ENCODE results near the gene EPHB1. TPM values are rescaled to one million over a fixed set of nuclear protein-coding genes. Genes with fewer than 3 reads are reported as not detected.

Gene EPHB1
- total RNA-seq, 1 donor from 2014 or later, result 3.0 TPM

DNA sequence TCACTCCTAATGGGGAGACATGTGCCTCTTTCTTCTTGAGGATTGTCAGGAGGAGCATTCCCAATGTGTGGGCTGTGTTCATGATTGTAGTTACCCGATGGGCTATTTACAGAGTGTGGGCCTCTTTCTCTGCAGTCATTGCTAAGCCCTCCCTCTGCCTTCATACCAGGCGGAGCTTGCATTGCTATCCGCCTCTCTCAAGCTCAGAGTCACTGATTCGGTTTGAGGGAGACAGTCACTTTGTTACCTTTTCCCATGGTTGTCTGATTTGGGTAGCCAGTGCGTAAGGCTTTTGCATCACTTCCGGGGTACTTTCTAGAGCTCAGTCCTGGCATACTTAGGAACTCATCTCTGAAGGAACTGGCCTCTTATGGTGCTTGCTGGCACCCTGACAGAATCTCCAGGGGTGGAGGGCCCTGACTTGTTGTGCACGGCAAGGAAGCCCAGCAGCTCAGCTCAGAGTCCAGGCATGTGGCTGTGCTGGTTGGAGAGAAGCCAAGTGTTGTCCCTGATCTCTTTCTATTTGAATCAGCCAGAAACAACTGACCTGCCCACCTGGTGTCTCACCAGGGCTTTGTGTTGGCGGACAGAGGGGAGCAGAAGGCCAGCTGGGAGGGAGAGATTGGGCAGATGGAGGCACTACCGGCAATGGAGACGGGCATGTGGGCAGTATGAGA lies 79.8 kb downstream of the EPHB1 start:
- TF ChIP-seq, protein P1, sequence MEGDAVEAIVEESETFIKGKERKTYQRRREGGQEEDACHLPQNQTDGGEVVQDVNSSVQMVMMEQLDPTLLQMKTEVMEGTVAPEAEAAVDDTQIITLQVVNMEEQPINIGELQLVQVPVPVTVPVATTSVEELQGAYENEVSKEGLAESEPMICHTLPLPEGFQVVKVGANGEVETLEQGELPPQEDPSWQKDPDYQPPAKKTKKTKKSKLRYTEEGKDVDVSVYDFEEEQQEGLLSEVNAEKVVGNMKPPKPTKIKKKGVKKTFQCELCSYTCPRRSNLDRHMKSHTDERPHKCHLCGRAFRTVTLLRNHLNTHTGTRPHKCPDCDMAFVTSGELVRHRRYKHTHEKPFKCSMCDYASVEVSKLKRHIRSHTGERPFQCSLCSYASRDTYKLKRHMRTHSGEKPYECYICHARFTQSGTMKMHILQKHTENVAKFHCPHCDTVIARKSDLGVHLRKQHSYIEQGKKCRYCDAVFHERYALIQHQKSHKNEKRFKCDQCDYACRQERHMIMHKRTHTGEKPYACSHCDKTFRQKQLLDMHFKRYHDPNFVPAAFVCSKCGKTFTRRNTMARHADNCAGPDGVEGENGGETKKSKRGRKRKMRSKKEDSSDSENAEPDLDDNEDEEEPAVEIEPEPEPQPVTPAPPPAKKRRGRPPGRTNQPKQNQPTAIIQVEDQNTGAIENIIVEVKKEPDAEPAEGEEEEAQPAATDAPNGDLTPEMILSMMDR (IDR thresholded peaks at IDR 0.05), result no peak
- Histone ChIP-seq H3K9me3 (no peaks in the 10 kb centered on the region), H3K36me3 (no peaks in the 10 kb centered on the region), H3K27ac (no peak overlapping the region), H3K4me3 (no peak overlapping the region), H3K27me3 (ENCODE audit: low read depth) (no peaks in the 10 kb centered on the region), H3K4me1 (no peaks in the 10 kb centered on the region)
- ATAC-seq (no peak), DNase-seq (no peak)
- intact Hi-C loops (cut with DNase I), result no loop called here

DNA sequence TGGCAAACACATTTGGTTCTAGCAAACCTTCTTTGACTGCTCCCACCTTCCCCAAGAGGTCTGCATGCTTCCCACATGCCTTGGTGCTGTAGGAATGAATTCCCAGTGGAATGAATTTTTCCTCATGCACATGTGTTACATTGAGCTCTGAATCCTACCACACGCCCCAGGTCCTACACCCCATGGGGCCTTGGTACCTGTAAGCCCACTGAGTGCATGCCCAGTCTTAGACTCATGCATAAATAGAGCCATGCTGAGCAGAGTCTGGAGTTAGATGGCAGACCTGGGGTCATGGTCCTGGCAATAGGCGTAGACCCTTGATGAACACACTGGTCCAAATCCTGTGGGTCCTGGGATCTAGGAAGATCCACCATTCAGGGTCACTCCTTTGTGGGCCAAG lies 81.8 kb downstream of the EPHB1 start:
- TF ChIP-seq, protein P1 (IDR thresholded peaks at IDR 0.05), result no peak
- DNase-seq, result no peak
- H3K9me3 ChIP-seq, result no peaks in the 10 kb centered on the region

DNA sequence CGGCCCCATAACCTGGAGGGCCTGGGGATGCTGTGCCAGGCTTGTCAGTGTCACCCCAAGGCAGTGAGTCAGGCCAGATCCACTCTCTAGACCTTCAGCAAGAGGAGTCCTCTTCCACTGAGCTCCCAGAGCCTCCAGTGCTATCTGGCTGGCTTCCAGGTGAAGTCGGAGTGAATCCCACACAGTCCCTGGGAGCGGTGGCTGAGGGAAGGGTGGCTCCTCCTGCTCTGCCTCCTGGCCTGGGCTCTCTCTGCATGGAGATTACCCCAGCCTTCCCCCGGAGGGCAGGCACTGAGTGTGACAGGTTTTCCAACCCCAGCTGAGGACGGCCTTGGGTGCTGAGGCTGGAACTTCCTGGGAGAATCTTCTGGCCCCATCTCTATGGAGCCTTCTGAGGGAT lies 82.7 kb downstream of the EPHB1 start:
- TF ChIP-seq, protein P1 (IDR thresholded peaks at IDR 0.05), result no peak
- intact Hi-C loops (cut with DNase I), result no loop called here
- Histone ChIP-seq H3K4me1 (no peaks in the 10 kb centered on the region), H3K27ac (no peak overlapping the region), H3K36me3 (no peaks in the 10 kb centered on the region), H3K27me3 (ENCODE audit: low read depth) (no peaks in the 10 kb centered on the region), H3K9me3 (no peaks in the 10 kb centered on the region), H3K4me3 (no peak overlapping the region)
- DNase-seq (no peak), ATAC-seq (no peak)

More for the DNA sequence above, 81.8 kb downstream of the EPHB1 start:
- intact Hi-C loops (cut with DNase I), result no loop called here
- Histone ChIP-seq H3K27ac (no peak overlapping the region), H3K4me1 (no peaks in the 10 kb centered on the region), H3K27me3 (ENCODE audit: low read depth) (no peaks in the 10 kb centered on the region), H3K36me3 (no peaks in the 10 kb centered on the region), H3K4me3 (no peak overlapping the region)
- ATAC-seq, result no peak

DNA sequence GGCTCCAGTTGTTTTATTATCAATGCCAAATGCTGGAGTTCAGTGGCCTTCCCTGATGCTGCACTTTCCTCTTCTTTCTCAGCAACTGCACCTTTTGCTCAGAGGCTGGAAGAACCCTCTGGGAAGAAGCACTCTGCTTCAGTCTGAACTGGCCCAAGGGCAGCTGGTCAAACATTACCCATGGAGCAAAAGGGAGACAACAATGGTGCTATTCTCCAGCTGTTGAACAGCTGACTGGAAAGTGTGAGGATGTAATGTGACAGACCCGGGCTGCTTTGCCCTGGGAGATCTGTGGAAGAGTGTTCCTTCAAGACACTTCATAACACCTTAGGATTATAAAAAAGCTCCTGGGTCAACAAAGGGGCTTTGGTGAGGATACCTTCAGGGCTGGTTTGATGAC lies 84.9 kb downstream of the EPHB1 start:
- intact Hi-C loops (cut with DNase I), result no loop called here

DNA sequence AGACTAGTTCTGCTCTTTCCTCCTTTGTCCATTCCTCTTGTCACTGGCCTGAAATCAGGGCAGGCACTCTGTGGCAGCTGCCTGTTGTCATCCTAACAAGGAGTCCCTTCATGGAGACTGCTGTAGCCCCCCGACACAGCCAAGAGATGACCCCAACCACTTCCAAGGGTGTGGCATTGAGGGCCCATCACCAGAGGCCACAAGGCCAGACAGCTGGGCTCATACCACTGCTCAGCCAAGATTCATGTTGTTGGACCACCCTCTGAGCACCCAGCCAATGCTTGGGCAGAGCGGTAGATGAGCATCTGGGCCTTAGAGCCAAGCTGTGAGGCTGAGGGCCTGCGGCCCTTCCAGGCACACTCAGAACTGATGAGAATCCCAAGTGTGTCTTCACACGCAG lies 85.4 kb downstream of the EPHB1 start:
- H3K4me1 ChIP-seq, result no peaks in the 10 kb centered on the region
- H3K9me3 ChIP-seq, result no peaks in the 10 kb centered on the region
- H3K27me3 ChIP-seq (ENCODE audit: low read depth), result no peaks in the 10 kb centered on the region
- H3K27ac ChIP-seq, result no peak overlapping the region
- intact Hi-C loops (cut with DNase I), result no loop called here
- no peak overlapping the region for H3K4me3 ChIP-seq
- TF ChIP-seq, protein P1 (IDR thresholded peaks at IDR 0.05), result no peak
- DNase-seq (no peak), ATAC-seq (no peak)
- H3K36me3 ChIP-seq, result no peaks in the 10 kb centered on the region

More for the DNA sequence above, 84.9 kb downstream of the EPHB1 start:
- no peak for ATAC-seq
- no peaks in the 10 kb centered on the region for H3K36me3 ChIP-seq
- no peak overlapping the region for H3K27ac ChIP-seq
- TF ChIP-seq, protein P1 (IDR thresholded peaks at IDR 0.05), result no peak
- no peak for DNase-seq
- no peaks in the 10 kb centered on the region for H3K27me3 ChIP-seq (ENCODE audit: low read depth)
- no peaks in the 10 kb centered on the region for H3K9me3 ChIP-seq
- H3K4me3 ChIP-seq, result no peak overlapping the region
- no peaks in the 10 kb centered on the region for H3K4me1 ChIP-seq

Measured in lower lobe of right lung (tissue), 2 donors.